ENCODE data around the gene ZBTB43.

ZBTB43 gene

DNA sequence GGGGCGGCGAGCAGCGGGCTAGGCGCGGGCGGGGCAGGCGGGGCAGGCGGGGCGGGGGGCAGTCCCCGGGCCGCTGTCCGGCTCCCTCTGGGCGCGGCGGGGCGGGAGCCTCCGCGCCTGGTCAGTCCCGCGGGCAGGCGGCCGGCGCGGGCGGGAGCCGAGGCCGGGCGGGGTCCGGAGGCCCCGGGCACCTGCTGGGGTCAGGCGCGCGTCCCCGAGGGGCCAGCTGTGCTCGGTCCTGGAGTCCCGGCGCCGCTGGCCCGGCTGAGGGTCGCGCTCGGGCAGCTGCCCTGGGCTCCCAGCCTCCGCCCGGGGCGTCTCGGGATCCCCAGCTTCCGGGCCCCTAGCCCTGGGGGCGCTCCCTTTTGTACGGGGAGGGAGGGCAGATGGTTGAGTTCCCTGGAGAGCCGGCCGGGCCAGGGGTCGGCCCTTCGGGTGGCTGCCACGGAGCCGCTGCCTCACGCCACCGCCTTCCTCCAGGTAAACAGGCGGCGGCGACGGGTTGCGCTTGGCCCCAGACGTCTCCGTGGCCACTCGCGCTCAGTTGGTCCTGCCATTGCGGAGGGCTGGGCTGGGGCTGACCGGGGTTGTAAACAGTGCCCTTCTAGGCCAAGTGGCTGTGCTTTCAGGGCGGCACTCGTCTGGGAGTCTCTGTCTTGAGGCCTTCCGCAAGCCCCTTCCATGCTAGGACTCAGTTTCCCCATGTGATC, 56.1 kb downstream of the ZBTB43 start:
- DNase-seq, result no peak

- no peak for DNase-seq
These were observed 56.9 kb downstream of the ZBTB43 start for GRCh38 chr9:126861707-126862103.

GRCh38 chr9:126862104-126862761, 57.4 kb downstream of the ZBTB43 start:
- no peak for DNase-seq

DNA sequence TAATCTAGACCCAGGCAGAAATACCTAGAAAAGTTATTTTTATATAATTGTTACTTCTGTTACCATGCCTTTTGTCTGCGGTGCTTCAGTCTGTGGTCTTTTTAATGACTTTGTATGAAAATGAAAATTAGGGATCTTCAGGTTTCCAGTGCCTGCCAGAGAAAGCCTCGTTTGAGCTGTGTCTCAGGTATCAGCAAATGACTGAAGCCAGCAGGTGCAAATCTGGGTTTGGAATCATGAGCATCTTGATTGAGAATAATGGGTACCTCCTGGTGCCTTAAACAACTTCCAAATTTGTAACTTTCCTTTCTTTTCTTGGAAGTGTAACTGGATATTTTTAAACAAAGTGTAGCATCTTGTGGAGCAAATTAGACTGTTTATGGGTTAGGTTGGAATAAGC, 59.9 kb downstream of the ZBTB43 start:
- DNase-seq, result no peak

- no peak for DNase-seq
These were observed 64.5 kb downstream of the ZBTB43 start for GRCh38 chr9:126869368-126869767.

DNA sequence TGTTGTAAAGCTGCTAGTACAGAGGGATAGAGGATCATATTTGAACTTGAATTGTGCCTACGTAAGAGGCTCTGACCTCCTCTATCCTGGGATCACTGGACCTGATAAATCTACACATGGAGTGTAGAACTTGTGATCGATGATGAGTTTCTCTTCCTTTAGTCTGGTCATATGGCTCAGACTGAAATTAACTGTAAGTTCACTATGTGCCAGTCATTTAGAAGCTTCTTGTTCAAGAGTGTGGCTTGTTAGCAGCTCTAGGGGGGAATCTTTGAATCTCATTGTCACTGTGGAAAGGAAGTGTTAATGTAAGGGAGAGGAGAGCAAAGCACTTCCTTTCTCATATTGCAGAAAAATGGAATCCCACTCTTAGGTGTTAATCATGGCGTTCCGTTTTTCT, 67.7 kb downstream of the ZBTB43 start:
- DNase-seq, result no peak

DNA sequence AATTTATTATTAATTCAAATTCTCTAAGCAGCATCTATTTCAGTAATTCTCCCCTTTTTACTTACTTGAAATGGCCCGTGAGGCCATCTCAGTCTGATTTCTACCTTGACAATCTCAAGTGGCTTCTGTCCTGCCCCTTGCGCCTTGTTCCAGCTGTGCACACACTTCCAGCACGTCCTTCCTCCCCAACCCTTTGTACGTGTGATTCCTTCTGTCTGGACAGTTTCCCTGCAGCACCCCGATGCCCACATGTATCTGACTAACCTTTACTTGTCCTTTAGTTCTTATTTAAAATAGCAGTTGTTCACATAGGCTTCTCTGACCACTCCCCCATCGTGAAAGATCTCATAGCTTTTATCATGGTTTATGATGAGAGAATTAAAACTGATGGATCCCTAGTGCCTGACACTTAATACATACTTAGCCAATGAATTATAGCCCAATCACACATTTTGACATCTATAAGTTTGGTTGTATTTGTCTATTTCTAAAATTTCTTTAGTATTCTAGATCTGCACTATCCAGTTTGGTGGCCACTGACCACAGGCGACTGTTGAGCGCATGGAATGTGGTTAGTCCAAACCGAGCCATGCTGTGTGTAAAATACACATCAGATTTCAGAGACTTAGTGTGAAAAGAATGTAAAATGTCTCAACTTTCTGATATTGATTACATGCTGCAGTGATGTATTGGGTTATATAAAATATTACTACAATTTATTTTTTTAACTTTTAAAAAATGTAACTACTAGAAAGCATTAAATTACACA, 69.9 kb downstream of the ZBTB43 start:
- DNase-seq, result no peak

- no peak for DNase-seq
These were observed 71.1 kb downstream of the ZBTB43 start for GRCh38 chr9:126875756-126876510.

DNA sequence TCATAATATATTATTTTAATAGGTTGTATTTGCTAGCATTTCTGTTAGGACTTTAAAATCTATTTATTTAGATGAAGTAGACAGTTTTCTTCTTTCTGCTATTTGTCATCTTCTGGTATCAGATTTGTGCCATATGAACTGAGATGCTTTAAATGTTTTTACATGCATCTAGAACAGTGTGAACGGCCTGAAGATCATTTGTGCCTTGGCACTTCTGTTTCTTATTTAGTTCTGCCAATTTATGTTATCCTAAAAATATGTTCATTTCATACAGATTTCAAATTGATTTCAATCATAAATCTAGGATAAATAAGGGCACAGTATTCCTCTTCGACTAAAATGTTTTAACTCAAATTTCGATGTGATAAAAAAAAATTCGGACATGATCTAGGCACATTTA, 71.7 kb downstream of the ZBTB43 start:
- DNase-seq, result no peak

GRCh38 chr9:126877418-126877817, 72.6 kb downstream of the ZBTB43 start:
- DNase-seq, result no peak

- no peak for DNase-seq
These were observed 74.4 kb downstream of the ZBTB43 start for GRCh38 chr9:126879288-126879687.

- DNase-seq, result no peak
These were observed 75.5 kb downstream of the ZBTB43 start for GRCh38 chr9:126880226-126880946.

- DNase-seq, result no peak
These were observed 76.1 kb downstream of the ZBTB43 start for GRCh38 chr9:126880947-126881332.

DNA sequence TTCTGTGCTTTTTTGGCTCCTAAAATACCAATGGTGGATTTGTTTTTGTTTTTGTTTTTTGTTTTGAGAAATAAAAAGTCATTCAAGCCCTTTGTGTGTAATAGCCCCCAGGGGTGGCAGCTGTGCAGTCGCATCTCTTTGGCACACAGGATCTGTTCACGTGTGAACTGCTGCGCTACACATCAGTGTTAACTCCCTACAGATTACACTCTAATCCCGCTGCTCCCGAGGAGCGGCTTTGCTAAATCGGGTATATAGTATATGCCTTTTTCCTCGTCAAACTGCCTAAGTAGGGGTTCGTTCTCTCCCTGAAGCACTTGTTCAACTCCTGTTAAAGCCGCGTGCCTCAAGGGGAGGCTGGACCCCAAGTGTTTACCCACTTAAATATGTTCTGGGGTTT, 77.9 kb downstream of the ZBTB43 start:
- DNase-seq, result no peak

GRCh38 chr9:126883636-126884035, 78.8 kb downstream of the ZBTB43 start:
- DNase-seq, result no peak

DNA sequence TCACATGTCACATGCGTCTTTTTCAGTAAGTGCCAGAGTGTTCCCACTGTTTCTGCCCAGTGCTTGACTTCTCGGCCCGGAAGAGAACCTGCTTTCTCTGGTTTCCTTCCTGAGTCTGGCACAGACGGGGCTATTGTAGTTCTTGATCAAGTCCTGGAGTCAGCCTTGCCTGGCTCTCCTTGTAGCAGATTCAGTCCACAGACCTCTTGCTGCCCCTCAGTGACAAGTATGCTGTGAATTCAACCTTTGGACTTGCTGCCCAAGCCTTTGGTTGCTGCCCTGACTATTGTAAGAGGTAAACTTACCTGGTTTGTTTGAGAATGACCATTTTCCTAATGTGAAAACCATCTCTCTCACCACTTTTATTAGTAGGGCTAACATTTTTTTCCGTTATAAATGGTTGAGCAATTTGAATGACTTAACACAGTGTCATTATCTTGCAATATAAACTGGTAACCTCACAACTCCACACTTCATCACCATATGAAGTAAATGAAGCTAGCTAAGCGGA, 80.3 kb downstream of the ZBTB43 start:
- no peak for DNase-seq

- no peak for DNase-seq
These were observed 81.4 kb downstream of the ZBTB43 start for GRCh38 chr9:126886034-126886822.

GRCh38 chr9:126886897-126887296, 82.1 kb downstream of the ZBTB43 start:
- no peak for DNase-seq

All from NCI-H774 (cell line).